HL-60 (cell line): ENCODE results near the gene PNLIPRP1.

Source experiments
- DNase-seq, 2 experiments: peaks; one replicate each; pipeline ENCODE4 v3.0.0-alpha.2; 2010 to 2020; ENCODE audit warnings: low read depth in 1 of 2, low spot score in 1 of 2
- H3K27ac ChIP-seq: fragments of 250-450 bp; sonication (Bioruptor Pico); replicated peaks from 2 replicates; pipeline ENCODE4 v1.5.1; 2020; ENCODE audit warnings: mild to moderate bottlenecking, moderate library complexity
- H3K27me3 ChIP-seq: fragments of 250-450 bp; sonication (Bioruptor Pico); 2 replicates; pipeline ENCODE4 v1.5.1; 2021; ENCODE audit warnings: mild to moderate bottlenecking, moderate library complexity; ENCODE audit not compliant: insufficient read depth, poor library complexity, severe bottlenecking
- H3K4me3 ChIP-seq: replicated peaks from 2 replicates; pipeline ENCODE4 v1.5.1; 2011; ENCODE audit warnings: mild to moderate bottlenecking, control low read depth, low read length; ENCODE audit not compliant: insufficient read depth
- CTCF ChIP-seq: IDR thresholded peaks from one replicate; pipeline ENCODE4 v1.5.1; 2011; ENCODE audit warnings: low read length, control low read depth, inconsistent platforms; ENCODE audit not compliant: insufficient read depth
- GABPA ChIP-seq: IDR thresholded peaks from 2 replicates; pipeline ENCODE4 v1.6.1; 2012; ENCODE audit warnings: low read depth
- POLR2AphosphoS5 ChIP-seq: IDR thresholded peaks from 2 replicates; pipeline ENCODE4 v1.6.1; 2012; ENCODE audit warnings: low read depth
- REST ChIP-seq: IDR thresholded peaks from 2 replicates; pipeline ENCODE4 v1.6.1; 2012; ENCODE audit warnings: low read depth; ENCODE audit not compliant: insufficient replicate concordance
- SPI1 ChIP-seq: IDR thresholded peaks from 2 replicates; pipeline ENCODE4 v1.6.1; 2012; ENCODE audit warnings: low read depth, mild to moderate bottlenecking, borderline replicate concordance

Gene PNLIPRP1

GRCh38 chr10:116621476-116621875 is 30.7 kb downstream of the PNLIPRP1 start:
- Histone ChIP-seq H3K4me3 (no peak overlapping the region), H3K27ac (no peak overlapping the region), H3K27me3 (no peaks in the 10 kb centered on the region)
- TF ChIP-seq CTCF (no peak), GABPA (no peak), SPI1 (no peak), POLR2AphosphoS5 (no peak)
- no peak for DNase-seq

- Histone ChIP-seq H3K4me3 (no peak overlapping the region), H3K27me3 (no peaks in the 10 kb centered on the region), H3K27ac (no peak overlapping the region)
- DNase-seq = no peak
- TF ChIP-seq POLR2AphosphoS5 = no peak
- TF ChIP-seq CTCF = no peak
- TF ChIP-seq SPI1 = no peak
- TF ChIP-seq REST = no peak
- no peak for TF ChIP-seq GABPA
These were observed 31.3 kb downstream of the PNLIPRP1 start for GRCh38 chr10:116621934-116622655.

GRCh38 chr10:116625845-116626244 is 35.1 kb downstream of the PNLIPRP1 start:
- H3K27me3 ChIP-seq = no peaks in the 10 kb centered on the region
- DNase-seq = no peak
- no peak overlapping the region for H3K27ac ChIP-seq
- no peak for TF ChIP-seq POLR2AphosphoS5
- no peak for TF ChIP-seq REST
- TF ChIP-seq SPI1 = no peak
- TF ChIP-seq CTCF = no peak
- no peak for TF ChIP-seq GABPA
- H3K4me3 ChIP-seq = no peak overlapping the region

GRCh38 chr10:116626815-116627214 is 36.1 kb downstream of the PNLIPRP1 start:
- Histone ChIP-seq H3K27ac (no peak overlapping the region), H3K27me3 (no peaks in the 10 kb centered on the region), H3K4me3 (no peak overlapping the region)
- DNase-seq = no peak
- TF ChIP-seq POLR2AphosphoS5 = no peak
- TF ChIP-seq GABPA = no peak
- no peak for TF ChIP-seq CTCF
- TF ChIP-seq REST = no peak
- TF ChIP-seq SPI1 = no peak
